Mesenchymal stem cell (in vitro differentiated cells and primary cell): Measurements from ENCODE around the gene OPCML.

Experiments
- DNase-seq: peaks from one replicate; pipeline ENCODE4 v3.0.0-alpha.2; 2013
- H2AFZ ChIP-seq: one replicate; pipeline ENCODE4 v1.6.1; 2013; ENCODE audit warnings: low read depth, mild to moderate bottlenecking, control low read depth, inconsistent platforms, low read length, moderate library complexity
- H2AK5ac ChIP-seq: 2 replicates; pipeline ENCODE4 v1.6.1; 2013; ENCODE audit warnings: low read length, moderate library complexity, mild to moderate bottlenecking, inconsistent platforms; ENCODE audit not compliant: severe bottlenecking
- H2BK120ac ChIP-seq: one replicate; pipeline ENCODE4 v1.6.1; 2013; ENCODE audit warnings: low read depth, mild to moderate bottlenecking, inconsistent platforms, low read length, moderate library complexity
- H2BK12ac ChIP-seq, 2 experiments: one replicate each; pipeline ENCODE4 v1.6.1; 2013; ENCODE audit warnings: inconsistent platforms in 2 of 2, low read length in 2 of 2, mild to moderate bottlenecking in 2 of 2, moderate library complexity in 2 of 2, control low read depth in 1 of 2
- H2BK15ac ChIP-seq: one replicate; pipeline ENCODE4 v1.6.1; 2013; ENCODE audit warnings: mild to moderate bottlenecking, low read depth, inconsistent platforms; ENCODE audit not compliant: poor library complexity, severe bottlenecking
- H2BK5ac ChIP-seq: 2 replicates; pipeline ENCODE4 v1.6.1; 2013; ENCODE audit warnings: low read depth, mild to moderate bottlenecking, low read length, control low read depth, inconsistent platforms; ENCODE audit not compliant: poor library complexity, severe bottlenecking
- H3K14ac ChIP-seq, 2 experiments: one replicate each; pipeline ENCODE4 v1.6.1; 2013; ENCODE audit warnings: inconsistent platforms in 2 of 2, low read length in 2 of 2, control low read depth in 1 of 2, mild to moderate bottlenecking in 1 of 2, moderate library complexity in 1 of 2
- H3K18ac ChIP-seq, 2 experiments: one replicate each; pipeline ENCODE4 v1.6.1; 2013; ENCODE audit warnings: inconsistent platforms in 2 of 2, low read length in 2 of 2, control low read depth in 1 of 2, low read depth in 1 of 2, mild to moderate bottlenecking in 1 of 2
- H3K23ac ChIP-seq, 2 experiments: one replicate each; pipeline ENCODE4 v1.6.1; 2013; ENCODE audit warnings: inconsistent platforms in 2 of 2, low read length in 2 of 2, mild to moderate bottlenecking in 2 of 2, moderate library complexity in 2 of 2, control low read depth in 1 of 2
- H3K27ac ChIP-seq: 2 replicates; pipeline ENCODE4 v1.5.1; 2013; ENCODE audit warnings: mild to moderate bottlenecking, moderate library complexity, low read length, control low read depth, inconsistent platforms; ENCODE audit not compliant: poor library complexity, severe bottlenecking
- H3K27me3 ChIP-seq, 2 experiments: 2 replicates each; pipeline versions ENCODE4 v1.6.1 to v1.7.0; 2013; ENCODE audit warnings: low read length in 2 of 2, mild to moderate bottlenecking in 2 of 2, moderate library complexity in 2 of 2, control low read depth in 1 of 2, inconsistent platforms in 1 of 2; ENCODE audit not compliant: control insufficient read depth in 1 of 2, insufficient read depth in 1 of 2
- H3K36me3 ChIP-seq, 2 experiments: 2 replicates each; pipeline versions ENCODE4 v1.6.1 to v1.7.0; 2013; ENCODE audit warnings: low read length in 2 of 2, control low read depth in 1 of 2, inconsistent platforms in 1 of 2, low read depth in 1 of 2, mild to moderate bottlenecking in 1 of 2; ENCODE audit not compliant: insufficient read depth in 2 of 2, control insufficient read depth in 1 of 2
- H3K4ac ChIP-seq, 2 experiments: one replicate each; pipeline ENCODE4 v1.6.1; 2013; ENCODE audit warnings: inconsistent platforms in 2 of 2, low read length in 2 of 2, mild to moderate bottlenecking in 2 of 2, moderate library complexity in 2 of 2, control low read depth in 1 of 2, low read depth in 1 of 2
- H3K4me1 ChIP-seq: 2 replicates; pipeline ENCODE4 v1.6.1; 2013; ENCODE audit warnings: low read depth, low read length, control low read depth; ENCODE audit not compliant: control insufficient read depth, insufficient read depth
- H3K4me2 ChIP-seq: 2 replicates; pipeline ENCODE4 v1.6.1; 2013; ENCODE audit warnings: low read length, mild to moderate bottlenecking, inconsistent platforms; ENCODE audit not compliant: poor library complexity, severe bottlenecking
- H3K4me3 ChIP-seq, 2 experiments: 2 replicates each; pipeline versions ENCODE4 v1.5.1 to v1.7.0; 2013; ENCODE audit warnings: low read length in 2 of 2, mild to moderate bottlenecking in 2 of 2, control low read depth in 1 of 2, low read depth in 1 of 2; ENCODE audit not compliant: insufficient read depth in 1 of 2
- H3K79me1 ChIP-seq: replicated peaks from 2 replicates; pipeline ENCODE4 v1.6.1; 2013; ENCODE audit warnings: mild to moderate bottlenecking, control low read depth, low read length, inconsistent platforms; ENCODE audit not compliant: poor library complexity, severe bottlenecking
- H3K9ac ChIP-seq: 2 replicates; pipeline ENCODE4 v1.7.0; 2013; ENCODE audit warnings: mild to moderate bottlenecking, low read length, moderate library complexity
- H3K9me3 ChIP-seq: 2 replicates; pipeline ENCODE4 v1.7.0; 2013; ENCODE audit warnings: mild to moderate bottlenecking, low read length; ENCODE audit not compliant: control insufficient read depth
- H4K8ac ChIP-seq: one replicate; pipeline ENCODE4 v1.6.1; 2013; ENCODE audit warnings: inconsistent platforms, mild to moderate bottlenecking, low read length, moderate library complexity
- H4K91ac ChIP-seq: one replicate; pipeline ENCODE4 v1.6.1; 2013; ENCODE audit warnings: mild to moderate bottlenecking, low read length, inconsistent platforms
- WGBS: methylation state at CpG from one replicate; pipeline ENCODE4 v1.1.7; 2013; ENCODE audit warnings: mixed read lengths; 5-methylcytosine and 5-hydroxymethylcytosine counted together

The OPCML gene

DNA sequence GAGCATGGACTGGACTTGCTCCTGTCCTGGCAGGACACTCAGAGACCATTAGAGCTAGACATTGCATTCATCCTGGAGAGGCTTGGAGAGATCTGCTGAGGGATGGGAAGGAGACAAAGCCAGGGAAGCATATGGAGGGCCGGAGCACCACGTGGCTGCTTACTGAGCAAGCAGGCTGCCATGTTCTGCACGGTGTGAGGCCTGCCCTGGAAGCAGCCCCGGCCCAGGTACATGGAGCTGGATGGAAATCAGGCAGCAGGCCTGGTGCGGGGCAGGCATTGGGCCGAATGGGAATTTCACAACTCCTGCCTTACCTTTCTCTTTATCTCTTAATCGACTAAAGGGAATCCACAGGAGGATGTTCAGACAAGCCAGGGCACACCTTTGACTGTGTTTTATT lies 371.5 kb downstream of the OPCML start:
- Histone ChIP-seq H3K9me3 (no peaks in the 10 kb centered on the region), H3K27ac (no peak overlapping the region), H4K91ac (no peak overlapping the region), H2AFZ (no peak overlapping the region), H3K18ac (no peak overlapping the region), H3K79me1 (no peaks in the 10 kb centered on the region), H2BK5ac (no peak overlapping the region), H3K4me1 (no peaks in the 10 kb centered on the region), H2AK5ac (no peak overlapping the region), H3K14ac (peak overlapping the region in 1 of 2 experiments; percentile 41), H3K4ac (no peak overlapping the region), H3K23ac (no peak overlapping the region), H4K8ac (no peak overlapping the region), H3K4me2 (no peak overlapping the region), H3K36me3 (no peaks in the 10 kb centered on the region), H2BK12ac (no peak overlapping the region), H3K4me3 (no peak overlapping the region), H2BK120ac (no peak overlapping the region), H2BK15ac (no peak overlapping the region), H3K9ac (no peak overlapping the region), H3K27me3 (peaks cover 0 to 55% of the 10 kb centered on the region in 2 experiments)
- DNase-seq = no peak
- 64% methylated on average over 6 of the region's 7 CpGs for WGBS

DNA sequence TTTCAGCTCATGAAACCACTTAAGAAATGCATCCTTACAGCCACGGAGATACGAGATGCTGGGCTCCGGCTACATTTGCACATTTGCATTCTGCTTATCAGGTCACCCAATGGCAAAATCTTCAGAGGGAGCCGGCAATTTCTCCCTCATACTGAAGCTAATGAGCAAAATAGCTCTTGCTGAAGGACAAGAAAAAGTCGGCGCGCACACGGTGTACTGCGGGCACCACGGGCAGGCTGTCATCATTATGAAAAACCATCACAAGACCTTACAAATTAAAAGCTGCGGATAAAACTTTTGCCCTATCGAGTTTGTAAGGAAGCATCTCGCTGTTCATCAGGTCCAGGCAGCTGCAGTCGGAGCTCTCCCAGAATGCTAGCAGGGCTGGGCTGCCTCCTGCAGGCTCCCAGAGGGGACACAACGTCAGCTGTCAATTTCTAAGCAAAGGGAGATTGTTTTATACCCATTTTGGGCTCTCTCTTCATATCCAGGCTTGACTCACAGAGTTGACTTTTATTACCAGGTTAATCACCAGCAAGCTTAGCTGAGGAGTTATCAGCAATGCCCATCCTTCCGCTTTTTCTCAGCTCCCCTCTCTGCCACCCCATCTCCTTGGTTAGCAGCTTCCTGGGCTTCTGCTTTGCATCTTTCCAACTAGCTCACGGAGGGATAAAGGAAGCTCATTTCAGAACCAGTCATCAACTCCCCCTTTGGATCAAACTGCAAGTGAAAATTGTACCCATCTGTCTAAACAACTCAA lies 375.1 kb downstream of the OPCML start:
- H3K4me1 ChIP-seq = no peaks in the 10 kb centered on the region
- no peak overlapping the region for H4K8ac ChIP-seq
- DNase-seq = no peak
- no peak overlapping the region for H2BK120ac ChIP-seq
- no peak overlapping the region for H3K23ac ChIP-seq
- WGBS = 69% methylated on average over 17 of the region's 17 CpGs
- peaks cover 0 to 39% of the 10 kb centered on the region in 2 experiments for H3K27me3 ChIP-seq
- H2AFZ ChIP-seq = no peak overlapping the region
- no peak overlapping the region for H3K4me2 ChIP-seq
- H3K36me3 ChIP-seq = no peaks in the 10 kb centered on the region
- no peak overlapping the region for H3K27ac ChIP-seq
- H2BK12ac ChIP-seq = no peak overlapping the region
- H3K18ac ChIP-seq = no peak overlapping the region
- H3K14ac ChIP-seq = no peak overlapping the region
- H2AK5ac ChIP-seq = no peak overlapping the region
- H3K9ac ChIP-seq = no peak overlapping the region
- H4K91ac ChIP-seq = no peak overlapping the region
- no peak overlapping the region for H2BK15ac ChIP-seq
- no peaks in the 10 kb centered on the region for H3K9me3 ChIP-seq
- no peak overlapping the region for H2BK5ac ChIP-seq
- no peak overlapping the region for H3K4me3 ChIP-seq
- no peaks in the 10 kb centered on the region for H3K79me1 ChIP-seq
- no peak overlapping the region for H3K4ac ChIP-seq

DNA sequence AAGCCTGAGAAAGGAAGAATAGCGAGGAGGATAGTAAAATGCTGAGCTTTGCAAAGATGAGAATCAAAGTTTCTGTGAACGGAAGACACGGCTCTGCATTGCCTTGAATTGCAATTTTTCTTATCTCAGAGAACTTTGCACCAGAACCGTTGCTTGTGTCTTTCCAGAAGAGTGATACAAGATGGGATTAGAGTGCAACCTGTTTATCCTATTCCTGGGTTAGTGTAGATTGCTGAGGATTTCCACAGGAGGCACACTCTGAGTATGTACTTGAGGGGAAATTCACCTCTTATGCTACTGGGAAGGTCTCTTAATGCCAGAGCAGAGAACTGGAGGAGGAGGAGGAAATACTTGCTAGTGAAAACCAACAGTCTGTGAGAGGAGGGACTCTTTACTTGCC lies 377.5 kb downstream of the OPCML start:
- H2BK5ac ChIP-seq = no peak overlapping the region

DNA sequence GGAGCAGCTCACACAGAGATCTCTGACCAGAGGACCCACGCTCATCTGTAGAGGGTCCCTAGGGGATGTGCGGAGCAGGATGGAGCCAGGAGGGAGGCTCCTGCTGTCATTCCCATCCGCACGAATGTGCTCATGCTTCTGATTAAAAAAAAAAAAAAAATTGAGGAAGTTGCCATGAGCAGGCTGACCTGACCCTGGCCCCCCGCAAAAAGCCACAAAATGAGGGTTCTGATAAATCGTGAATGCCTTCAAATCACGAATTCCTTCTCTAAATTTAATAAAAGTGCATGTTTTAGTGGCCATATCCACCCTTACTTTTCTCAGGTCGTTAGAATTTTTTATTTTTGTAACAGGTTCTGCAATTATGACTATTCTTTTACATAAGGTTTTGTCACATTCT lies 378.2 kb downstream of the OPCML start:
- H2BK15ac ChIP-seq = no peak overlapping the region
- no peak overlapping the region for H3K23ac ChIP-seq
- no peak overlapping the region for H2BK5ac ChIP-seq
- no peaks in the 10 kb centered on the region for H3K79me1 ChIP-seq
- no peak overlapping the region for H3K18ac ChIP-seq
- H2BK120ac ChIP-seq = no peak overlapping the region
- peaks cover 0 to 36% of the 10 kb centered on the region in 2 experiments for H3K27me3 ChIP-seq
- DNase-seq = no peak
- H4K91ac ChIP-seq = no peak overlapping the region
- H2AFZ ChIP-seq = no peak overlapping the region
- no peak overlapping the region for H2AK5ac ChIP-seq
- H3K9ac ChIP-seq = no peak overlapping the region
- H3K27ac ChIP-seq = no peak overlapping the region
- H3K4me3 ChIP-seq = no peak overlapping the region
- no peak overlapping the region for H2BK12ac ChIP-seq
- no peaks in the 10 kb centered on the region for H3K36me3 ChIP-seq
- H3K14ac ChIP-seq = no peak overlapping the region
- no peaks in the 10 kb centered on the region for H3K4me1 ChIP-seq
- no peaks in the 10 kb centered on the region for H3K9me3 ChIP-seq
- no peak overlapping the region for H3K4me2 ChIP-seq
- H3K4ac ChIP-seq = no peak overlapping the region
- WGBS = 75% methylated on average over 5 of the region's 8 CpGs
- H4K8ac ChIP-seq = no peak overlapping the region

More for the DNA sequence above, 377.5 kb downstream of the OPCML start:
- no peak overlapping the region for H2BK12ac ChIP-seq
- no peak overlapping the region for H3K4me3 ChIP-seq
- no peaks in the 10 kb centered on the region for H3K36me3 ChIP-seq
- H2AFZ ChIP-seq = no peak overlapping the region
- H2BK120ac ChIP-seq = no peak overlapping the region
- no peaks in the 10 kb centered on the region for H3K9me3 ChIP-seq
- H3K4me1 ChIP-seq = no peaks in the 10 kb centered on the region
- H3K4me2 ChIP-seq = no peak overlapping the region
- H4K8ac ChIP-seq = no peak overlapping the region
- no peak overlapping the region for H4K91ac ChIP-seq
- H3K27ac ChIP-seq = no peak overlapping the region
- H3K18ac ChIP-seq = no peak overlapping the region
- H3K27me3 ChIP-seq = peaks cover 0 to 38% of the 10 kb centered on the region in 2 experiments
- H2AK5ac ChIP-seq = no peak overlapping the region
- no peak for DNase-seq
- H3K14ac ChIP-seq = no peak overlapping the region
- no peak overlapping the region for H3K9ac ChIP-seq
- no peak overlapping the region for H3K4ac ChIP-seq
- H3K23ac ChIP-seq = no peak overlapping the region
- H3K79me1 ChIP-seq = no peaks in the 10 kb centered on the region
- WGBS = 73% methylated on average over 4 of the region's 4 CpGs
- no peak overlapping the region for H2BK15ac ChIP-seq
